Embryonic facial prominence (tissue), 1 donor: Measurements from ENCODE around the gene SELENON.
A peak's percentile ranks its signal among the peaks of the same experiment; 100 is the strongest.
"Not testable (repeated sequence)": the region's sequence is repeated elsewhere in the genome, so short reads cannot be mapped to it uniquely, and the experiment has no call there.

Experiments
- DNase-seq: peaks from one replicate; pipeline ENCODE4 v3.0.0-alpha.2; 2016; ENCODE audit errors: extremely low spot score

SELENON gene

GRCh38 chr1:25828491-25828890 is 28.5 kb downstream of the SELENON start:
- no peak for DNase-seq

- DNase-seq: no peak
Measured at GRCh38 chr1:25829046-25829445, 29.1 kb downstream of the SELENON start.

DNA sequence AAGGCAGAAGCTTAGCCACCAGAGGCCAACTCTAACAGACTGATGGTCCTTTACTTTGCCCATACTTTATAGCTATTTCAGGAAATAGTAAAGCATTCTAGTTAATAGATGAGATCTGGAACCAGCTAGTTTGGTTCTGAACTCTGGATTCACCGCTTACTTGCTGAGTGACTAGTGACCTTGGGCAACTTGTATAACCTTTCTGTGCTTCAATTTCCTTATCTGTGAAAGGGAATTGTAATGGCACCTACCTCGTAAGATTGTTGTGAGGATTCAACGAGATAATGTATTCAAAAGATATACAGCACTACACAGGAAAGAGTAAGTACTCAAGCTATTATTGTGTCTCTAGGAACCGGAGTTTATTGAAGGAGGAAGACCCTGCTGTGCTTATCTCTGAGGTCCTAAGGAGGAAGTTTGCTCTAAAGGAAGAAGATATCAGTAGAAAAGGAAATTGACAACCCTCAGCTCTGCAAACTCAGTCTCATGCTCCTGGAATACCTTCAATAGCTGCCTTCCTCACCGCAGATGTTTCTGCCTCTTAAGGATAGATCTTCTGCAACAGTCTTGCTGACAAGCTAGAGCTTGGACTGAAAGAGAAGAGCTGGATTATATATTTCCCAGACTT is 31.7 kb downstream of the SELENON start:
- no peak for DNase-seq

- DNase-seq: no peak
Measured at GRCh38 chr1:25832336-25833037, 32.5 kb downstream of the SELENON start.

DNA sequence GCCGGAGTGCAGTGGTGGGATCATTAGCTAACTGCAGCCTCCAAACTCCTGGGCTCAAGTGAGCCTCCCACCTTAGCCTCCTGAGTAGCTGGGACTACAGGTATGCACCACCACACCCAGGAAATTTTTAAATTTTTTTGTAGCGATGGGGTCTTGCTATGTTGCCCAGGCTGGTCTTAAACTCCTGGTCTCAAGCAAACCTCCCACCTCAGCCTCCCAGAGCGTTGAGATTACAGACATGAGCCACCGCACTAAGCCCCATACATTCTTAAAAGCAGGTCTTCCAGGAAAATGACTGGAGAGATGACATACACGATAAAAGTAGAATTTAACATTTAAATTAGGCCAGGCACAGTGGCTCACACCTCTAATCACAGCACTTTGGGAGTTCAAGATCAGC is 33.2 kb downstream of the SELENON start:
- DNase-seq: no peak

DNA sequence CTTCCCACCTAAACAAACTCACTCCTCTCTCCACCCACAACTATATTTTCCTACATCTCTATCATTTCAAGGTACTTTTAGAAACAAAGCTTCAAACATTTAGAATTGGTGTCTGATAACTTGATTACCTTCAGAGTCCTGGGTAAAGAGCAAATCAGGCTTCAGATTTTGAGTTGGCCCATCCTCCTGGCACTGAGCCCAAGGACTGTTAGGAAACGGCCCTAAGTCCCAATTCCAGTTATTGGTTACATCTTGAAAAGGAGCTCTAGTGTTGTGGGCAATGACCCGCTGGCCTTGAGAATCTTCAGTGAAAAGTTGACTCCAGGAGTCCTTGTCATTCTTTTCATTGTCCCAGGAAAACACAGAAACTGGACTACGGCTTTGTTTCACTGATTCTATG is 34.9 kb downstream of the SELENON start:
- no peak for DNase-seq

DNA sequence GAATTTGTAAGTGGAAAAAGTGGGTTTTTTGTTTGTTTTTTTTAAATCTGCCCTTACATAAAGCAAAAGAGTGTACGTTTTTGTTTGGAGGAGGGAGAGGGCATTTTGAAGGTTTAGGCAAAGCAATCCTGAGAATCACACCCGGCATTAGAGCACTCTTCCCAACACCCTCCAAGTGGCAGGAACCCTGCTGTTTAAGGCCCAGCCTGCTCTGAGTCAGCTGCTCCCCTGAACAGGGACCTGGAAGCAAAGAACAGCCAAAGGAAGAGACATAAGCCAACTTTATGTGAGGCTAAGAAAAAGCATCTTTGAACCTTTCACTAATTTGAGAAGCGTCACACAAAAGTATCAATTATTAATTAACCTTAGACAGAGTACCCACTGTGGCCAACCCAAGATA is 36.7 kb downstream of the SELENON start:
- no peak for DNase-seq

DNA sequence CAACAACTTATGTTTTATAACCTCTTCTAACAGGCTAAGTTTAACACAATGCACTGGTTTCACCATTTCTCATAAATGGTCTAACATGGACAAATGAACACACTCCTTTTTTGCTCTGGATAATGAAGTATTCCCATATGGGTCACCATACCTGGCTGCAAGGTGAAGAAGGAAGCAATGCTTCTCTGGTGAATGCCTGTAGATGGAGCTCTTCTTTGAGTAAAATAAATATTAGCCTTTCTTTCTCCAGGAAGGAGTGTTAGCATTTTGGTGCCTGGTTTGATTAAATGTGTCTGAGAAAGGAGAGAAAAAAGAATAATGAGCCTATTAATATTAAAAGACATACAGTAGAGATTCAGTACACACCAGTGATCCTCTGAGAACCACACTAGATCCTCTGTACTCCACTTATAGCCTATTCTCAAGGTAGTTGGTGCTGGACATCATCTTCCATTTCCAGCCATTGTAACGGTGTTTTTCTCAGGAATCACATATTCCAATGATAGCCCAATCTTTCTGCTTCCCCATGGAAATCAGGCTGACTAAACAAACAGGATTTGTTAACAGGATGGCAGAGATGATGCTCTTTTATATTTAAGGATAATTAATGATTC is 37.4 kb downstream of the SELENON start:
- DNase-seq: no peak

GRCh38 chr1:25839808-25840207 is 39.8 kb downstream of the SELENON start:
- DNase-seq: not testable (repeated sequence)

DNA sequence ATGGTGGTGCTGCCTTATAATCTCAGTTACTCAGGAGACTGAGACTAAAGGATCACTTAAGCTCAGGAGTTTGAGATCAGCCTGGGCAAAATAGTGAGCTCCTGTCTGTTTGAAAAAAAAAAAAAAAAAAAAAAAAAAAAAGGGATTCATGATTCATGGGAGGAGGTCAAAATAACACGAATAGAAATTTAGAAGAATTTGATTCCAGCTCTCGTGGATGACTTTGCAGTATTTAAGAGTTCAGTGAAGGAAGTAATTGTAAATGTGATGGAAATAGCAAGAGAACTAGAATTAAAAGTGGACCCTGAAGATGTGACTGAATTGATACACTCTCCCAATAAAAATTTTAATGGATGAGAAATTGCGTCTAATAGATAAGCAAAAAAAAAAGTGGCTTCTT is 43.5 kb downstream of the SELENON start:
- DNase-seq: no peak

GRCh38 chr1:25844536-25845337 is 44.7 kb downstream of the SELENON start:
- DNase-seq: no peak

DNA sequence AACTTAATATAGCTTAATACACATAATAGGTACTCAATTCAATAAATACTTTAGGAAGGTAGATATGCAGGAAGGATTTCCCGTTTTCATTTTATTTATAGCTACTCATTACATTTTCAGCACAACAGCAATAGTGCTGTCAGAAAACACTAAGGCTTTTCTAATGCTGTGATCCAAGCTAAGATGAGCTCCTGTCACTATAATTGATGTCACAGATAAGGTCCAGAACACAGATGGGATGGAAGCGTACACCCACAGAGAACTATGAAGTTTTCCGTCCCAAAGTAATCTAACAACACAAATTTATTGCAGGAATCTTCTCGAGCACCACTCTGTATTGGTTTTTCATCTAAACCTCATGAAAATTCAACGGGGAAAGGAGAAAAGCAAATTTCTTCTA is 45.7 kb downstream of the SELENON start:
- DNase-seq: no peak

DNA sequence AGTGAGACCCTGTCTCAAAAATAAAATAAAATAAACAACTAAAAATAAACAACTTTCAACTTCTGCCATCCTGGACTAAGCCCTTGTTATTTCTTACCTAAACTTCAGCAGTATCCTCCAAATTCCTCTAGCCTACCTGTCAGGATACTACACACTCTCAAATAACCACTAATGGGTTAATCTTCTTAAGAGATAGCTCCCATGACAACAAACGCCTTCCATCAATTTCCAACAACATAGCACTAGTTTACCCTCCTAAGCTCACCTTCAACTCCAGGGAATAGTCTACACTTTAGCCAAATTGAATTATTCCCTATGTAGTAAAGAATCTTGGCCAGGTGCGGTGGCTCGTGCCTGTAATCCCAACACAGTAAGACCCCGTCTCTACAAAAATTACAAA is 47.9 kb downstream of the SELENON start:
- no peak for DNase-seq

- DNase-seq: no peak
Measured at GRCh38 chr1:25848531-25848930, 48.5 kb downstream of the SELENON start.

DNA sequence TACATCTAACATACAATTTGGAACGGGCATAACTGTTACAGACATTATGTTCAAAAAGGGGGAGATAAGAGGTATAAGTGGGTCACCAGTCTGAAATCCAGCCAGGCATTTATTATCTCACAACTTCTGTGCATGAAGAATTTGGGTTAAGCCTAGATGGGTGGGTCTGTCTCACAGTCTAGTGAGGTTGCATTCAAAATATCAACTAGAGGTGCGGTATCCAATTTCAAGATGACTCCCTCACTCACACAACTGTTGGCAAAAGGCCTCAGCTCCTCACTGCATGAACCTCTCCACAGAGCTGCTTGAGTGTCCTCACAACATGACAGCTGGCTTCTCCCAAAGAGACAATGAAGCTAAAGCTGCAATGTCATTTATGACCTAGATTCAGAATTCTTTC is 54.6 kb downstream of the SELENON start:
- no peak for DNase-seq

DNA sequence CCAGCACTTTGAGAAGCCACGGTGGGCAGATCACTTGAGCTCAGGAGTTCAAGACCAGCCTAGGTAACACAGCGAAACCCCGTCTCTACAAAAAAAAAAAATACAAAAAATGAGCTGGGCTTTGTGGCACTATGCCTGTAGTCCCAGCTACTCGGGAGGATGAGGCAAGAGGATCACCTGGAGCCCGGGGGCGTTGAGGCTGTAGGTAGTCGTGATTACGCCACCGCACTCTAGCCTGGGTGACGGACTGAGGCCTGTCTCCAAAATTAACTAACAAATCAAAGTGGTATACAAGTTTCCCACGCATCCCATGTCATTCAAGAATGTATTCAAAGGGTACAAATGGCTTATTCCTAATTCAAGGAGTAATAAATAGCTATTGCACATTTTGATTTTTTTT is 56.9 kb downstream of the SELENON start:
- no peak for DNase-seq

- no peak for DNase-seq
Measured at GRCh38 chr1:25858494-25858893, 58.5 kb downstream of the SELENON start.

DNA sequence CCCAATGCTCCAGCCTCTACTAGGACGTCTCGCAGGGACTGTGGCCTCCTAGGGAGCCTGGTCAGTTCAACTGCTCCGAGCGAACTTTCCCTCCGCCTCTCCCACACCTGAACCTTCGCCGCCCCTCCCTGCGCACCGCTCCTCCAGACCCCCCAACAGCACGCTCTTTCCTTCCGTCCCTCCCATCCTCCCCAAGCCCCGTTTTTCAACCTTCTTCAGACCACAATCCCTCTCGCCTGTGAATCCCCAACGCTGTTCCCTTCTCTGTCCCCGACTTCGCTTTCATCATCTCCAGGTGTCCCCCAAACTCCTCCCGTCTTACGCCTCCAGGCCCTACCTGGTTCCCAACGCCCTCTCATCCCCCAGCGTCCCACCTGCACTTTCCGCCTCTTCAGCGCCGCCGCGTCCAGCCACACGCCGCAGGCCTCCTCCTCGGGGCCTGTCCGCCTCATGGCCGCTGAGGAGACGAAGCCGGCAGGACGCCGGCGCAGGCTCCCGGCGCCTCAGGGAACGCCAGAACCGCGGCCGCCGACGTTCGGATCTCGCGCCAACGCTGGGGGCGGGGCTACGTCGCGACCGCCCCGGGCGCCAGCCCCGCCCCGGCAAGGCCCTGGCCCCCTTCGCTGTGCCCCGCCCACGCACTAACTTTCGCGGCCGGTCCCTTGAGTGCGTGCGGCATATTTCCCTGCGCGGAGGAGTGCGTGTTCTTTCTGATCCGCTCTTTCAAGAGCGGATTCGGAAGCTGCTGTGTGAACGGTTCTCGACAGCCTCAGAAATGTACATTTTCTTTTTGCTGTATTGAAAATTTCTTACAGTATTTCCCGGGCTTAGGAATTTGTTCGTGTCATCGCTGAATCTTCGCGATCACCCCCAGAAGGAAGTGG is 59.2 kb downstream of the SELENON start, which contains the start of gene AUNIP:
Gene AUNIP, minus strand, starts transcription at position 552 of the 884 bp plus-strand sequence. Its CDS starts 100 bp downstream, at position 452.
- DNase-seq: peak; percentile 53

DNA sequence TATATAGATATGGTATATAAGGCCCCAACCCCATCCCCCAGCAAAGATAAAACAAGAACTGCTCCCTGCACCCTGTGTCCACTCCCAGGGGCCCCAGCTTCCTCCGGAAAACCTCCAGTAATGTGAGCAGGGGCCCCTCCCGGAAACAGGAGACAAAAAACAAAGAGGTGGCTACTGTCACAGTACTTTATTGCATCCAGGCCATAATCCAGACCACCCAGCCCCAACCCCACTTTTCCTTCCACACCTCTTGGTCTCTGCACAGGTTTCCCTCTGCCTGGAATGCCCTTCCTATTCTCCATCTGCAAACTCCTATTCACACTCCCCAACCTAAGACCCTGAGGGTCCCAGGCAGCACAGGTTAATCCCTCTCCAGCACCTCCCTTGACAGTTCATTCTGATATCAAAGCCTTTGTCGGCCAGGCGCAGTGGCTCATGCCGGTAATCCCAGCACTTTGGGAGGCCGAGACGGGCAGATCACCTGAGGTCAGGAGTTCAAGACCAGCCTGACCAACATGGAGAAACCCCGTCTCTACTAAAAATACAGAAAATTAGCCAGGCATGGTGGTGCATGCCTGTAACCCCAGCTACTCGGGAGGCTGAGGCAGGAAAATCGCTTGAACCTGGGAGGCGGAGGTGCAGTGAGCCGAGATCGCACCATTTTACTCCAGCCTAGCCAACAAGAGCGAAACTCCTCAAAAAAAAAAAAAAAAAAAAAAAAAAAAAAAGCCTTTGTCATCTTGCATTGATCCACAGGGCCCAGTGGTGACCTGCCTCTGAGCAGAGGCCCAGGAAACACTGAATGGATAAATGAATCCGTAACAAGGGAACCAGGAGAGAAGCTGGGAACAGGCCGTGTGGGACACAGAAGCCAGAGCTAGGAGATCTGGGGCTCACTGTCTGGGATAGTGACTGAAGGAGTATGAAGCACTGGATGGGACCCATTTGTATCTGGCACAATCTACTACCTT is 61.6 kb downstream of the SELENON start:
- no peak for DNase-seq
